Fibroblast of skin of abdomen (primary cell): ENCODE measurements around the gene UNC5CL. TPM values are rescaled to one million over a fixed set of nuclear protein-coding genes. Genes with fewer than 3 reads are reported as not detected.

Source experiments
- DNase-seq: peaks from one replicate; pipeline ENCODE4 v3.0.0-alpha.2; 2013
- polyA plus RNA-seq, 2 experiments: library from polyadenylated mRNA; unstranded; fragments of 120-200 nt; gene quantifications; one replicate each; pipeline ENCODE4 v1.2.1, GENCODE V29; 2013; ENCODE audit not compliant: insufficient read length in 2 of 2

UNC5CL gene
- polyA plus RNA-seq (2013, experiment 1 of 2; ENCODE audit: insufficient read length): 0.12 TPM
- polyA plus RNA-seq (2013, experiment 2 of 2; ENCODE audit: insufficient read length): 0.05 TPM

GRCh38 chr6:41039060-41039998 lies at the start of gene UNC5CL:
Gene UNC5CL, minus strand, starts transcription at chr6:41039221. Its CDS starts 4,147 bp downstream, at chr6:41035074.
- no peak for DNase-seq

- DNase-seq: no peak
Measured at GRCh38 chr6:41088451-41088850, 49.4 kb upstream of the UNC5CL start.

- no peak for DNase-seq
Measured at GRCh38 chr6:41085182-41085581, 46.2 kb upstream of the UNC5CL start.

GRCh38 chr6:41083072-41083471 lies 44.1 kb upstream of the UNC5CL start:
- no peak for DNase-seq

- DNase-seq: no peak
Measured at GRCh38 chr6:41080621-41081020, 41.6 kb upstream of the UNC5CL start.

GRCh38 chr6:41079080-41079479 lies 40.1 kb upstream of the UNC5CL start:
- DNase-seq: no peak

- DNase-seq: no peak
Measured at GRCh38 chr6:41078101-41078500, 39.1 kb upstream of the UNC5CL start.

GRCh38 chr6:41077536-41077935 lies 38.5 kb upstream of the UNC5CL start:
- no peak for DNase-seq

GRCh38 chr6:41075651-41076626 lies 36.9 kb upstream of the UNC5CL start:
- no peak for DNase-seq

GRCh38 chr6:41074692-41075436 lies 35.8 kb upstream of the UNC5CL start:
- DNase-seq: no peak

- DNase-seq: peak; percentile 26
Measured at GRCh38 chr6:41073968-41074691, 35.1 kb upstream of the UNC5CL start.

- DNase-seq: peak; percentile 80
Measured at GRCh38 chr6:41073203-41073967, 34.4 kb upstream of the UNC5CL start.

GRCh38 chr6:41072836-41073202 lies 33.8 kb upstream of the UNC5CL start, which contains the start of gene NFYA:
Gene NFYA, plus strand, starts transcription at chr6:41072974. Its CDS starts 6,116 bp downstream, at chr6:41079090.
- DNase-seq: peak; percentile 99

- peak; percentile 100 for DNase-seq
Measured at GRCh38 chr6:41071923-41072835, 33.2 kb upstream of the UNC5CL start, which contains the start of gene OARD1. Gene OARD1, minus strand, starts transcription at chr6:41072356. Its CDS starts 722 bp downstream, at chr6:41071634.

- DNase-seq: no peak
Measured at GRCh38 chr6:41071501-41071922, 32.5 kb upstream of the UNC5CL start.

- DNase-seq: peak; percentile 78
Measured at GRCh38 chr6:41066867-41067304, 27.9 kb upstream of the UNC5CL start.

- no peak for DNase-seq
Measured at GRCh38 chr6:41065550-41066026, 26.6 kb upstream of the UNC5CL start.

- no peak for DNase-seq
Measured at GRCh38 chr6:41064841-41065240, 25.8 kb upstream of the UNC5CL start.

GRCh38 chr6:41063884-41064285 lies 24.9 kb upstream of the UNC5CL start:
- DNase-seq: no peak
